Measurements from ENCODE around the gene KRTAP3-1.

The KRTAP3-1 gene

GRCh38 chr17:41029633-41030245 lies 20.8 kb upstream of the KRTAP3-1 start, which contains the start of gene KRTAP1-4:
TSS of gene KRTAP1-4 (minus strand) at chr17:41030195. CDS start at chr17:41030078, 117 bp downstream.
- no peak for ATAC-seq
- TF ChIP-seq ZNF565 (CRISPR knock-in tag; conservative IDR thresholded peaks at IDR 0.05; ENCODE audit: low read depth) = no peak
- TF ChIP-seq SNAI2 (CRISPR knock-in tag; IDR thresholded peaks at IDR 0.05) = no peak
- TF ChIP-seq RARB (CRISPR knock-in tag; IDR thresholded peaks at IDR 0.05) = no peak
- no peak for TF ChIP-seq PPARA (CRISPR knock-in tag; IDR thresholded peaks at IDR 0.05; ENCODE audit: borderline replicate concordance)

- no peak for ATAC-seq
Measured at GRCh38 chr17:41026715-41027471, 18.0 kb upstream of the KRTAP3-1 start, which contains the start of gene KRTAP1-5. TSS of gene KRTAP1-5 (minus strand) at chr17:41027208. CDS start at chr17:41027155, 53 bp downstream.

GRCh38 chr17:41024697-41025096 lies 15.8 kb upstream of the KRTAP3-1 start:
- no peak for ATAC-seq
- TF ChIP-seq ESRRG (CRISPR knock-in tag; IDR thresholded peaks at IDR 0.05) (no peak), ZFP30 (CRISPR knock-in tag; IDR thresholded peaks at IDR 0.05) (no peak), ISL1 (CRISPR knock-in tag; IDR thresholded peaks at IDR 0.05) (no peak), ARNTL (CRISPR knock-in tag; IDR thresholded peaks at IDR 0.05; ENCODE audit: borderline replicate concordance, low read depth) (no peak), GLIS3 (CRISPR knock-in tag; IDR thresholded peaks at IDR 0.05) (no peak), ZFP3 (CRISPR knock-in tag; IDR thresholded peaks at IDR 0.05) (no peak), ZNF8 (CRISPR knock-in tag; IDR thresholded peaks at IDR 0.05) (no peak), OSR1 (CRISPR knock-in tag; IDR thresholded peaks at IDR 0.05) (no peak), PPARA (CRISPR knock-in tag; IDR thresholded peaks at IDR 0.05; ENCODE audit: borderline replicate concordance) (no peak), SNAI2 (CRISPR knock-in tag; IDR thresholded peaks at IDR 0.05) (no peak), ZNF565 (CRISPR knock-in tag; conservative IDR thresholded peaks at IDR 0.05; ENCODE audit: low read depth) (no peak), CSRNP3 (CRISPR knock-in tag; IDR thresholded peaks at IDR 0.05) (no peak), TCF4 (CRISPR knock-in tag; IDR thresholded peaks at IDR 0.05; ENCODE audit: borderline replicate concordance) (no peak), RARB (CRISPR knock-in tag; IDR thresholded peaks at IDR 0.05) (no peak), TOX (CRISPR knock-in tag; IDR thresholded peaks at IDR 0.05; ENCODE audit: borderline replicate concordance) (no peak)
- TF ChIP-seq, protein P1, sequence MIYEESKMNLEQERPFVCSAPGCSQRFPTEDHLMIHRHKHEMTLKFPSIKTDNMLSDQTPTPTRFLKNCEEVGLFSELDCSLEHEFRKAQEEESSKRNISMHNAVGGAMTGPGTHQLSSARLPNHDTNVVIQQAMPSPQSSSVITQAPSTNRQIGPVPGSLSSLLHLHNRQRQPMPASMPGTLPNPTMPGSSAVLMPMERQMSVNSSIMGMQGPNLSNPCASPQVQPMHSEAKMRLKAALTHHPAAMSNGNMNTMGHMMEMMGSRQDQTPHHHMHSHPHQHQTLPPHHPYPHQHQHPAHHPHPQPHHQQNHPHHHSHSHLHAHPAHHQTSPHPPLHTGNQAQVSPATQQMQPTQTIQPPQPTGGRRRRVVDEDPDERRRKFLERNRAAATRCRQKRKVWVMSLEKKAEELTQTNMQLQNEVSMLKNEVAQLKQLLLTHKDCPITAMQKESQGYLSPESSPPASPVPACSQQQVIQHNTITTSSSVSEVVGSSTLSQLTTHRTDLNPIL (CRISPR knock-in tag; IDR thresholded peaks at IDR 0.05; ENCODE audit: low read depth) = no peak
- TF ChIP-seq, protein P2, sequence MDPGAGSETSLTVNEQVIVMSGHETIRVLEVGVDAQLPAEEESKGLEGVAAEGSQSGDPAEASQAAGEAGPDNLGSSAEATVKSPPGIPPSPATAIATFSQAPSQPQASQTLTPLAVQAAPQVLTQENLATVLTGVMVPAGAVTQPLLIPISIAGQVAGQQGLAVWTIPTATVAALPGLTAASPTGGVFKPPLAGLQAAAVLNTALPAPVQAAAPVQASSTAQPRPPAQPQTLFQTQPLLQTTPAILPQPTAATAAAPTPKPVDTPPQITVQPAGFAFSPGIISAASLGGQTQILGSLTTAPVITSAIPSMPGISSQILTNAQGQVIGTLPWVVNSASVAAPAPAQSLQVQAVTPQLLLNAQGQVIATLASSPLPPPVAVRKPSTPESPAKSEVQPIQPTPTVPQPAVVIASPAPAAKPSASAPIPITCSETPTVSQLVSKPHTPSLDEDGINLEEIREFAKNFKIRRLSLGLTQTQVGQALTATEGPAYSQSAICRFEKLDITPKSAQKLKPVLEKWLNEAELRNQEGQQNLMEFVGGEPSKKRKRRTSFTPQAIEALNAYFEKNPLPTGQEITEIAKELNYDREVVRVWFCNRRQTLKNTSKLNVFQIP (CRISPR knock-in tag; IDR thresholded peaks at IDR 0.05; ENCODE audit: borderline replicate concordance, low read depth) = no peak

More at GRCh38 chr17:41026715-41027471, 18.0 kb upstream of the KRTAP3-1 start, which contains the start of gene KRTAP1-5:
- TF ChIP-seq ZNF70 (CRISPR knock-in tag; IDR thresholded peaks at IDR 0.05) = no peak
- TF ChIP-seq ZFP30 (CRISPR knock-in tag; IDR thresholded peaks at IDR 0.05) = no peak
- no peak for TF ChIP-seq TCF4 (CRISPR knock-in tag; IDR thresholded peaks at IDR 0.05; ENCODE audit: borderline replicate concordance)
- TF ChIP-seq TOX (CRISPR knock-in tag; IDR thresholded peaks at IDR 0.05; ENCODE audit: borderline replicate concordance) = no peak
- TF ChIP-seq, protein P3, sequence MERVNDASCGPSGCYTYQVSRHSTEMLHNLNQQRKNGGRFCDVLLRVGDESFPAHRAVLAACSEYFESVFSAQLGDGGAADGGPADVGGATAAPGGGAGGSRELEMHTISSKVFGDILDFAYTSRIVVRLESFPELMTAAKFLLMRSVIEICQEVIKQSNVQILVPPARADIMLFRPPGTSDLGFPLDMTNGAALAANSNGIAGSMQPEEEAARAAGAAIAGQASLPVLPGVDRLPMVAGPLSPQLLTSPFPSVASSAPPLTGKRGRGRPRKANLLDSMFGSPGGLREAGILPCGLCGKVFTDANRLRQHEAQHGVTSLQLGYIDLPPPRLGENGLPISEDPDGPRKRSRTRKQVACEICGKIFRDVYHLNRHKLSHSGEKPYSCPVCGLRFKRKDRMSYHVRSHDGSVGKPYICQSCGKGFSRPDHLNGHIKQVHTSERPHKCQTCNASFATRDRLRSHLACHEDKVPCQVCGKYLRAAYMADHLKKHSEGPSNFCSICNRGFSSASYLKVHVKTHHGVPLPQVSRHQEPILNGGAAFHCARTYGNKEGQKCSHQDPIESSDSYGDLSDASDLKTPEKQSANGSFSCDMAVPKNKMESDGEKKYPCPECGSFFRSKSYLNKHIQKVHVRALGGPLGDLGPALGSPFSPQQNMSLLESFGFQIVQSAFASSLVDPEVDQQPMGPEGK (CRISPR knock-in tag; IDR thresholded peaks at IDR 0.05; ENCODE audit: borderline replicate concordance) = no peak
- TF ChIP-seq CSDC2 (CRISPR knock-in tag; IDR thresholded peaks at IDR 0.05) = no peak
- no peak for TF ChIP-seq ARNTL (CRISPR knock-in tag; IDR thresholded peaks at IDR 0.05; ENCODE audit: borderline replicate concordance, low read depth)
- TF ChIP-seq OSR1 (CRISPR knock-in tag; IDR thresholded peaks at IDR 0.05) = no peak
- TF ChIP-seq SNAI2 (CRISPR knock-in tag; IDR thresholded peaks at IDR 0.05) = no peak

DNA sequence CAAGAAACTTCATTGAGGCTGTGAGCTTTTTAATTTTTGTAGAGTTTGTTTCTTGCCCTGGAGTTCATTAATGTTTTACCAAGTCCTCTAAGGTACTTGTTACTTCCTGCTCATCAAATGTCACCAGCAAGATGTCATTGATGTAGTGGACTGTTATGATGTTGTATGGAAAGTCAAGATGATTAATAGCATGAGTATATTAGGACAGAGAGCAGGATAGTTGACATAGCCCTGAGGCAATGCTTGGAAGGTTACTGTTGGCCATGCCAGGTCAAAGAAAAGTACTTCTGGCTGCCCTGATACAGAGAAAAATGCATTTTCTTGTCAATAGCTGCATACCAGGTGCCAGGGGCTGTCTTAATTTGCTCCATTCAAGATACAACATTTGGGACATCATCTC lies 11.4 kb upstream of the KRTAP3-1 start:
- ATAC-seq = no peak
- TF ChIP-seq ARNTL (CRISPR knock-in tag; IDR thresholded peaks at IDR 0.05; ENCODE audit: borderline replicate concordance, low read depth) (no peak), ZNF8 (CRISPR knock-in tag; IDR thresholded peaks at IDR 0.05) (no peak), ZFP30 (CRISPR knock-in tag; IDR thresholded peaks at IDR 0.05) (no peak)
- TF ChIP-seq, protein P2 (CRISPR knock-in tag; IDR thresholded peaks at IDR 0.05; ENCODE audit: borderline replicate concordance, low read depth) = no peak
- TF ChIP-seq, protein P3 (CRISPR knock-in tag; IDR thresholded peaks at IDR 0.05; ENCODE audit: borderline replicate concordance) = no peak
- TF ChIP-seq, protein P1 (CRISPR knock-in tag; IDR thresholded peaks at IDR 0.05; ENCODE audit: low read depth) = no peak

All from SK-N-SH treated with all-trans-retinoic acid at 6 μM for 48 hours (cell line).